Measurements from ENCODE around the gene LAMC3. TPM values are rescaled to one million over a fixed set of nuclear protein-coding genes. Genes with fewer than 3 reads are reported as not detected.

LAMC3 gene
- polyA plus RNA-seq, 1 of the 3 experiments (the other 2 are of a cell fraction): 0.07 TPM

- WGBS (ENCODE audit: low lambda C conversion rate): 62% methylated on average over 4 of the region's 19 CpGs
- ChIA-PET POLR2A (no interaction called here), CTCF (interaction anchor here (1.1 to 1.2 kb wide), 3 partner anchors 12 to 245 kb away, joined by 3 to 4 read pairs (median 3); no protein-coding TSS in a partner anchor)
Observed at GRCh38 chr9:131091352-131091992, 82.5 kb downstream of the LAMC3 start.

More at GRCh38 chr9:131091352-131091992, 82.5 kb downstream of the LAMC3 start:
- Histone ChIP-seq H3K9me2 (no peaks in the 10 kb centered on the region), H3K36me3 (replicated peaks in 1 of 2; ENCODE audit: control insufficient read depth in 1 of 2, insufficient read depth in 2 of 2, low read length in 1 of 2) (no peaks in the 10 kb centered on the region), H3K9me3 (no peaks in the 10 kb centered on the region), H3K27ac (ENCODE audit: low read depth in 2 of 2, low read length in 1 of 2) (no peak overlapping the region), H3K9ac (no peak overlapping the region), H3K27me3 (ENCODE audit: insufficient read depth) (peaks cover 16% of the 10 kb centered on the region), H3K4me3 (ENCODE audit: low read depth in 2 of 2, low read length in 1 of 2) (no peak overlapping the region), H3K79me2 (ENCODE audit: insufficient read depth) (no peaks in the 10 kb centered on the region), H3F3A (replicated peaks; ENCODE audit: insufficient read depth) (no peaks in the 10 kb centered on the region), H2AFZ (ENCODE audit: low read depth) (no peak overlapping the region), H4K20me1 (ENCODE audit: insufficient read depth) (no peaks in the 10 kb centered on the region), H3K4me2 (no peak overlapping the region), H3K4me1 (ENCODE audit: control insufficient read depth in 1 of 2, insufficient read depth in 2 of 2, low read depth in 1 of 2, low read length in 1 of 2) (peaks cover 0 to 20% of the 10 kb centered on the region in 2 experiments; a peak in 1 of 4 replicates)
- DNase-seq: no peak
- TF ChIP-seq PBX3 (IDR thresholded peaks at IDR 0.05) (no peak), EP300 (IDR thresholded peaks at IDR 0.05; ENCODE audit: borderline replicate concordance in 1 of 2, low read depth in 1 of 2, low read length in 1 of 2) (no peak), SIN3A (IDR thresholded peaks at IDR 0.05; ENCODE audit: borderline replicate concordance, low read depth, low read length) (no peak), TAF1 (IDR thresholded peaks at IDR 0.05; ENCODE audit: borderline replicate concordance, low read depth, low read length) (no peak), ZBTB33 (IDR thresholded peaks at IDR 0.05; ENCODE audit: borderline replicate concordance, low read depth) (no peak), IRF3 (IDR thresholded peaks at IDR 0.05; ENCODE audit: low read depth, low read length) (no peak), NRF1 (IDR thresholded peaks at IDR 0.05; ENCODE audit: low read depth, low read length) (no peak), GABPA (IDR thresholded peaks at IDR 0.05; ENCODE audit: low read depth) (no peak), JUND (IDR thresholded peaks at IDR 0.05) (no peak), NFIC (IDR thresholded peaks at IDR 0.05; ENCODE audit: borderline replicate concordance) (no peak), FOSL2 (IDR thresholded peaks at IDR 0.05; ENCODE audit: borderline replicate concordance, low read depth) (no peak), SMC3 (IDR thresholded peaks at IDR 0.05; ENCODE audit: low read depth, low read length) (no peak), RCOR1 (IDR thresholded peaks at IDR 0.05; ENCODE audit: low read length) (no peak), MXI1 (IDR thresholded peaks at IDR 0.05; ENCODE audit: low read depth, low read length) (no peak)

Measured in SK-N-SH (cell line).